Measurements from ENCODE around the gene EEFSEC. TPM values are rescaled to one million over a fixed set of nuclear protein-coding genes. Genes with fewer than 3 reads are reported as not detected.

The EEFSEC gene
- total RNA-seq, 1 donor: 8.0 TPM

DNA sequence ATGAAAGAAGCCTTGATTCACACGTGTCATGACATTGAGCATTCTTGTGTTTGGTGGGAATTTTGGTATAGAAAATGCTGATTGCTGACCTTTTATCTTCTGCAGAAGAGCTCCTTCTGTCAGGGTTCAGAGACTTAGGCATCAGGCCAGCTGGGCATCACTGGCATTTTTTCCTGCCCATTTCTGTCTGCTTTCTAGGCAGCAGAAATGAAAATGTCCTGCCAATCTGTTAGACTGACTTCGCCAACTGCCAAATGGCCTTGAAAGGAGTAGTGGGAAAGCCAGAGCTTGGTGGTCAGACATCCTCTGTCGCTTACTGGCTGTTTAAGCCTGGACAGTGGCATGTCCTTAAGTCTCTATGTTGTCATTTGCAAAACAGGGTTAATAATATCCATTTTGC lies 57.4 kb downstream of the EEFSEC start:
- H3K9me3 ChIP-seq (ENCODE audit: low read depth, low read length): no peaks in the 10 kb centered on the region
- no peaks in the 10 kb centered on the region for H3K27me3 ChIP-seq (ENCODE audit: insufficient read depth, low read length)
- H3K4me1 ChIP-seq (ENCODE audit: insufficient read depth, low read length): no peaks in the 10 kb centered on the region
- no peak overlapping the region for H3K4me3 ChIP-seq (ENCODE audit: low read length)

DNA sequence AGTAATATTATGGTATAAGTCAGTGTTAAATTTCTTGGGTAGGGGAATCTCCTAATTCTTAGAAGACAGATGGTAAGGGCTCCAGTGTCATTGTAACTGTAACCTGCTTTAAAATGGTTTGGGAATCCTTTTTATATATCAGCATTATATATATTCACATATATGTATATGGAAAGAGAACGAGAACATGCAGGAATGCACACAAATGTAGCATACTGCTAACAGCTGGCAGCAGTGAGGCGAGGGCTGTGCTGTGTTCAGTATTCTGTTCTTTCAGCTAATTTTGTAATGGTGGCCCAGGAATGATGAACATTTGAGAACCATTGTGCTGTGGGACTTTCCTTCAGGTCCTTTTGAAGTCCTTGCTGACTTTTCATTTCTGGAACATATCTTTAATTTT lies 60.8 kb downstream of the EEFSEC start:
- no peaks in the 10 kb centered on the region for H3K9me3 ChIP-seq (ENCODE audit: low read depth, low read length)
- no peaks in the 10 kb centered on the region for H3K27me3 ChIP-seq (ENCODE audit: insufficient read depth, low read length)
- no peak overlapping the region for H3K4me3 ChIP-seq (ENCODE audit: low read length)
- no peaks in the 10 kb centered on the region for H3K4me1 ChIP-seq (ENCODE audit: insufficient read depth, low read length)

DNA sequence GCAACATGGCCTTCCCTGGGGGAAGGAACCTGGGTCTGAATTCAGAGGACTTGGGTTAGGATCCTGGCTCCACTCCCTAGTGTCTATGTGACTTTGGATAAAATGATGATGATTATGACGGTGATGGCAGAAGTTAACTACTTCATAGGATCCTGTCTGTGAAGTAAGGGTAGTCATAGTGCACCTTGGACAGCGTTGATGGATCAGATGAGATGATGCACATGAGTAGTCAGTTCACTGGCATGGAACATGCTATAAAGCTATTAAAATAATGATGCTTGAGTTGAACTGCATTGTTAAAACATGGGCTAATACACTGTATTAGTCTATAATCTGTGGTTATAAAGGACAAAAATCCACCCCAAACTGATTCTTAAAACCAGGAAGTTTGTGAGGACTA lies 62.0 kb downstream of the EEFSEC start:
- no peaks in the 10 kb centered on the region for H3K4me1 ChIP-seq (ENCODE audit: insufficient read depth, low read length)
- H3K9me3 ChIP-seq (ENCODE audit: low read depth, low read length): no peaks in the 10 kb centered on the region
- H3K4me3 ChIP-seq (ENCODE audit: low read length): no peak overlapping the region
- H3K27me3 ChIP-seq (ENCODE audit: insufficient read depth, low read length): no peaks in the 10 kb centered on the region

DNA sequence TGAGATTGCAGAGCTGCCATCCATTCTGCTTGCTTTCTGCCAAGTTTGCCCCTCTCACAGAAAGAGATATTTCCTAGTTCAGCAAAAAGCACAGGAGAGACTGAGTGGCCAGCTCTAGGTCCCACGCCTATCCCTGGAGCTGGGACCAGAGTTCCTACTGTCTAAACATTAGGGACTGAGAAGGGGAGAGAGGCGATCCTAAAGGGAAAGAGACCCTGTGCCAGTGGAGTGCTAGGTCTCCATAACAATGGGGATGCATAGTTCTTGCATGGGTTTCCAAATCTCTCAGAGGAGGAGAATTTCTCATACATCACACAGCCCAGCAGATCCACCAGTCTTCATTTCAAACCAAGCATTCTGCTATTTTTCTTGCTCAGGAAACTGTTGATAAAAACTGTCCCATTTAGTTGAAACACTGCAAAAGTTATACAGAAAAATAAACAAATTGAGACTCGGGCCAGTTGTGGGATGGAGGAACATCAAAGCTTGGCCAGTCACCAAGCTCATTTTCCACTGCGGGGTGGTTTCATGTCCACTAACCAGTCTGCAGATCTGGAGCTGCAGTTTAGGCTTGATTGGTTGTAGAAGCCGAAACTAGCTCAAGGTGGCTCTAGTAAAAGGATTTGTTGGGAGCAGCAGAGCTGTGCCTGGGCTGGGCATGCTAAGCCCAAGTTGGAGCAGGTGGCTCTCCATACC lies 62.7 kb downstream of the EEFSEC start:
- Histone ChIP-seq H3K27me3 (ENCODE audit: insufficient read depth, low read length) (no peaks in the 10 kb centered on the region), H3K4me3 (ENCODE audit: low read length) (no peak overlapping the region), H3K9me3 (ENCODE audit: low read depth, low read length) (no peaks in the 10 kb centered on the region), H3K4me1 (ENCODE audit: insufficient read depth, low read length) (no peaks in the 10 kb centered on the region)

DNA sequence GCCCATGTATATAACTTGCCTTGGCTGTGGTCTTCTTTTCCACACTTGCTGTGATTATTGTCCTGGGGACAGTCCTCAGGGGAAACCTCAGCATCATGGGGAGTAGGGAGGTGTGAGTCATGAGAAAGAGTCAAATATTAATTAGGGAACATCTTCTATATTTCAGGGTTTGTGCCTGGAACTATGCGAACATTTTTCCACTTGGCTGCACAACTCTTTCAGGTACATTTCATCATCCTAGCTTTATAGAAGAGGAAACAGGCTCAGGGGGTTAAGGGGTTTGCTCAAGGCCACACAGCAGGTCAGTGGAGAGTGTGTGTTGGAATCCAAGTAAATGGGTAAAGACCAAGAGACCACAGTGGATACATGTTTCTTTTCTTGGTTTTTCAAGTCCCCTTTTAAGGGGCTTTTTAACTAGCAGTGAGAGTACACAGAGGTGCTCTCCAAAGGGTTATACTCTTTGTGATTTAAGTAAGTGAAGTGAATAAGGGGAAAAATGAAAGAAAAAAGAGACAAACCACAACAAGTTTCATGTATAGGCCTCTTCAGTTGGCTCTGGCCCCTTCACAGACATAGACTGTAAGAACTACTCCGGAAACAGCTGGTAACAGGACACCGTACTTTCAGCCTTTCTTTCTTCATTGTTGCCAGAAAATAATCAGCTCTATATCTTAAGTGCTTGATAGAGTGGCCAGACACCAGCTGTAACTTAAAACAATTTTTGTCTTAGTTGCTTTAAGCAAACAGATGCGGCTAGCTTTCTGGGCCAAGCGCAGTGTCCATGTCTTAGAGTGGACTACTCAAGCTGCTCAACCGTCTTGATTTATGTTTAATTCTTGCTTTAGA lies 64.6 kb downstream of the EEFSEC start:
- Histone ChIP-seq H3K9me3 (ENCODE audit: low read depth, low read length) (peaks cover 7% of the 10 kb centered on the region), H3K4me1 (ENCODE audit: insufficient read depth, low read length) (no peaks in the 10 kb centered on the region), H3K27me3 (ENCODE audit: insufficient read depth, low read length) (no peaks in the 10 kb centered on the region)

DNA sequence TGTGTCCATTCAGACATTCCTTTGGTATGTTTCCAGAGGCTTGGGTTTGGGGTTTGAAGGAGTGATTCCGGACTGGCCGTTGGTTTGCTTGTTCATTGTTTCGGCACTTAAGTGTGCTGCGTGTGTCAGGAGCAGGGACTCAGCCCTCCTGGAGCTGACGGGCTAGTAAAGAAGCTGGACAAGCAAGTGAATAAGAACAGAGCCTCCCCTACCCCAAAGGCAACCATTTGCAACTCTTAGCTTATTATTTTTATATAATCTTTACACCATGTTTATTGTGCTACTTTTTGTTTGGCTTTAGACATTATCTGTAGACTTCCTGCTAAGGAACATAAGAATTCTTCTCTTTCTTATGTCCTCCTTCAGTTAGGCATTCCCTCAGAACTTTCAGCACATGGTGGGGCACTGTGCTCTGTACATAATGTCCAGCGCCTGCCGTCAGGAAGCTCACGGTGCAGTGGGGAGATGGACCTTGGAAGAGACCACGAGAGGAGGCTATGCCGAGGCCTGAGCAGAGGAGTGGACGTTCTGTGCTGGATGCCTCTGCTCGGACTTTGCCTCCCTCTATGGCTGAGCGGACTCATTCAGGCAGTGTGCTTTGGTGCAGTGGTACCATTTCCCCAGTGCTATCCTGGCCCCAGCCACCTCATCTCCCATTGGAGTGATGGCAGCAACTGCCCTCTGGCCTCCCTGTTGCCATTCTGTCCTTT lies 65.4 kb downstream of the EEFSEC start:
- H3K4me1 ChIP-seq (ENCODE audit: insufficient read depth, low read length): no peaks in the 10 kb centered on the region
- H3K4me3 ChIP-seq (ENCODE audit: low read length): no peak overlapping the region
- peaks cover 14% of the 10 kb centered on the region for H3K9me3 ChIP-seq (ENCODE audit: low read depth, low read length)
- no peaks in the 10 kb centered on the region for H3K27me3 ChIP-seq (ENCODE audit: insufficient read depth, low read length)

More for the DNA sequence above, 64.6 kb downstream of the EEFSEC start:
- H3K4me3 ChIP-seq (ENCODE audit: low read length): no peak overlapping the region

DNA sequence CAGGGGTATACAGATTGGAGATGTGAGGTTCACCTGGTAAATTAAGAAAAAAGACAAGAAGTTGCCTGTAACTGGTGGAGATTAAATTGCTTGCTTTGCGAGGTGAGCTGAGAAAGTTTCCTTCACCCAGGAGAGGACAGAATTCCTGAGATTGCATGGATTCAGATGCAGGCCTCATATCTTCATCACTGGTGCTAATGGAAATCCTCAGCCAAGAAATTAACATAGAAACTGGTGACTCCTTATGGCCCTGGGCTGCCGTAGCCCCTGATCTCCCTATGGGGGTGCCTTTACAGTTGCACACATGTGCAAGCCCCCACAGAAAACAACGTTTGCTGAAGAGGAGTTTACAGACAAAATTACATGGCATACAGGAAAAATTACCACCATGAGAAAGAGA lies 68.0 kb downstream of the EEFSEC start:
- Histone ChIP-seq H3K27me3 (ENCODE audit: insufficient read depth, low read length) (no peaks in the 10 kb centered on the region), H3K4me3 (ENCODE audit: low read length) (no peak overlapping the region)

DNA sequence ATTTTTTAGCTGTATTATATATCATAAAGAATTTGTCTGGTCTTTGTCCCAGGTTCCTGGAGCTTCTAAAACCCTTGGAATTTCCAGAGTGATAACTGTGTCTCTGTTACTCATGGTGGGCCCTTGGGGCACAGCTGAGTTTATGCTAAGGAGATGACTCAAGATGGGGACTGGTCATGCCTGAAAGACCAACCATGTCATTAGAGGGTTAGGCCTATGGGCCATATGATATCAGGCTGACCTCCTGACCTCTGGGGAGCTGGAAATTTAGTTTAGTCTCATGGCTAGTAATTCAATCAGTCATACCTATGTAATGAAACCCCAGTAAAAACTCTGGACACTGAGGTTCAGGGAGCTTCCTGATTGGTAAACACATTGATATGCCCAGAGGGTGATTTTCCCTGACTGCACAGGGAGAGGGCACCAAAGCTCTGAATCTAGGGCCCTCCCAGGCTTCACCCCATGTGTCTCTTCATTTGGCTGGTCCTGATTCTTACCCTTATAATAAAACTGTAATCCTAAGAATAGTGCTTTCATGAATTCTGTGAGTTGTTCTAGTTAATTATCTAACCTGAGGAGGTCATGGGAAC lies 69.6 kb downstream of the EEFSEC start:
- Histone ChIP-seq H3K4me3 (ENCODE audit: low read length) (no peak overlapping the region), H3K4me1 (ENCODE audit: insufficient read depth, low read length) (no peaks in the 10 kb centered on the region), H3K27me3 (ENCODE audit: insufficient read depth, low read length) (no peaks in the 10 kb centered on the region), H3K9me3 (ENCODE audit: low read depth, low read length) (peaks cover 14% of the 10 kb centered on the region)

More for the DNA sequence above, 68.0 kb downstream of the EEFSEC start:
- Histone ChIP-seq H3K9me3 (ENCODE audit: low read depth, low read length) (peaks cover 14% of the 10 kb centered on the region), H3K4me1 (ENCODE audit: insufficient read depth, low read length) (no peaks in the 10 kb centered on the region)

DNA sequence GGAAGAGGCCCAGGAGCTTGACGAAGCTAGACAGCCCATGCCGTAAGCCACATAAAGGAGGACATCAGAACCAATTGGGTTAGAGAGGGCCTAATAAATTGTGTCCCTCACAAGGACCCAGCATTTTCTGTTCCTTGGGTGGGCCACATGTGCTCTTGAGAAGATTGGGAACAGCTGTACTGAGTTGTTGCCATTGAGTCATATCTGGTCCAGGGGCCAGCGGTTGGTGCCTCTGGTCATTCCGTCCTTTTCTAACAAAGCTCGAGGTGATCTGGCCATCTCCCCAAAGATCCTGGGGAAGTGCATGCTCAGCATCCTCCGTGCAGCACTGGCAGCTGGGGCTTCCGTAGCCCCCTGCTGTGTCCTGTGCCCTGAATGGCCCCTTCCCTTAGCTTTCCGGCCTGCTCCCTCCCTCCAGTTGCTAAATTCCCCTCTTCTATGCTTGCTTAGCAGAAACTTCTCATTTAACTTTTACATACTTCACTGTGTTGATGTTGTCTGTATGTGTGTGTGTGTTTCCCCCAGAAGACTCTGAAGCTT lies 73.0 kb downstream of the EEFSEC start:
- H3K4me3 ChIP-seq (ENCODE audit: low read length): no peak overlapping the region
- no peaks in the 10 kb centered on the region for H3K4me1 ChIP-seq (ENCODE audit: insufficient read depth, low read length)
- H3K9me3 ChIP-seq (ENCODE audit: low read depth, low read length): peaks cover 14% of the 10 kb centered on the region
- H3K27me3 ChIP-seq (ENCODE audit: insufficient read depth, low read length): no peaks in the 10 kb centered on the region

DNA sequence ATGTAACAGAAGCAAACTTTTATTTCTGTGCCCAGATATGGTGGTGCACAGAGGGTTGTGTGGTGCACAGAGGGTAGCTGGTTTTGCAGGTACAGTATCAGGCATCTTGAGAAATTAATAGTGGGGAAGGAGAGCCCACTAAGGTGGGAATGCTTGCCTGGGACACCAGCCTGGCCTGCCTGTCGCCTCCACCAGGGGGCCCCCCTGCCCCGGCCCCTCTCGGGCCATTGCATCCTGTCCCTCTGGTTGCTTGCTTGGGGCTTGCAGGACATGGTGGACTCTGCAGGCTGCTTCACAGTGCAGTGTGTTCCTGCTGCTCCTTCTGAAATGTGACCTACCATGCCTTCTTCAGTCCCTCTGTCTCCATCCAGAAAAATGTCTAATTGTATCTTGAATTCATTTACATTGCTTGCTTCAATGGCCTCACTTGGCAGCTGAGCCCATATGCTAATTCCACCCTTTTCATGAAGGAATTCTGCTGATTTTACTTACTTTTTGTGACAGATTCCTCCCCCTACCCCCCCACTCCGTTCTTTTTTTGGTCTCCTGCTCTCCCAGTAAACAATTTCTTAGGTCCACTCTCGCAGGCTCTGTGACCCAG lies 73.6 kb downstream of the EEFSEC start:
- H3K4me1 ChIP-seq (ENCODE audit: insufficient read depth, low read length): no peaks in the 10 kb centered on the region
- H3K27me3 ChIP-seq (ENCODE audit: insufficient read depth, low read length): no peaks in the 10 kb centered on the region
- H3K4me3 ChIP-seq (ENCODE audit: low read length): no peak overlapping the region
- H3K9me3 ChIP-seq (ENCODE audit: low read depth, low read length): peaks cover 14% of the 10 kb centered on the region

DNA sequence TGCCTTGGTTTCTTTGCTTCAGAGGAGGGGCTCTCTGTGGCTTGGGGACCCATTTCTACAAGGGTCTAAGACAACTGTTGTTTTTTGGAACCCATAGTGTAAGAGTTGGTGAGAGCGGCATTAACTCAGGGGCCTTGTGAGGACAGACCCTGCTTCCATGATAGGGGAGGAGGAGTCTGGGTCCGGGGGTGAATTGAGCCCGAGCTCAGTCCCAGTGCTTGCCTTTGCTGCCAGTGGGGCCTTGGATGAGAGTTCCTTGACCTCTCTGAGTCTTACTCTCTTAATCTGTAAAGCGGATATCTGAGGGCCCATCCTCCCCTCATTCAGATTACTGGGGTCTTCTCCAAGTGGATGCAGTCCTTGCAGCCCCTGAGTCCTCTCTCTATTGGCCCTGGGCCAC lies 74.2 kb downstream of the EEFSEC start:
- peaks cover 10% of the 10 kb centered on the region for H3K9me3 ChIP-seq (ENCODE audit: low read depth, low read length)
- H3K4me1 ChIP-seq (ENCODE audit: insufficient read depth, low read length): no peaks in the 10 kb centered on the region
- no peak overlapping the region for H3K4me3 ChIP-seq (ENCODE audit: low read length)
- H3K27me3 ChIP-seq (ENCODE audit: insufficient read depth, low read length): no peaks in the 10 kb centered on the region

DNA sequence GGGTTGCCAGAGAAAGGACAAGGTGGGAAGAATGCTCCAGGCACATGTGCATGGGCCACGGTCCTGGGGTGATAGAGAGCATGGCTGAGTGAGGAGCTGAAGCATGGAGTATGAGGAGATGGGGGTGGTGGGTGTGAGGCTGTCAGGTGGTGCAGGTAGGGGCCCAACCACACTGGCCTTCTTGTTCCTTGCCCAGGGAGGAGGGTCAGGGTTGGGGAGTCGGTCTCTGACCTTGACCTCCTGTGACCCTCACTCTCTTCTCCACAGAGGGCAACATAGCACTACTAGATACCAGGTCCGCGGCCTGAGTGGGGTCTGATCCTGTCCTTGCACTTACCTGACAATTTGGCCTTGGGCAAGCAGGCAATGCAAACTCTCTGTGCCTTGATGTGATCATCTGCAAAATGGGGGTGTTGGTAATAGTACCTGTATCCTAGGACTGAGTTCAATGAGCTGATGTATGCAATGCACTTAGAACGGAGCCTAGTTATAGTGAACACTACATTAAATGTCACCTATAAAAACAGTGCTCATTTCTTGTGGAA lies 75.2 kb downstream of the EEFSEC start:
- Histone ChIP-seq H3K4me3 (ENCODE audit: low read length) (no peak overlapping the region), H3K9me3 (ENCODE audit: low read depth, low read length) (peaks cover 1% of the 10 kb centered on the region), H3K27me3 (ENCODE audit: insufficient read depth, low read length) (no peaks in the 10 kb centered on the region), H3K4me1 (ENCODE audit: insufficient read depth, low read length) (no peaks in the 10 kb centered on the region)

DNA sequence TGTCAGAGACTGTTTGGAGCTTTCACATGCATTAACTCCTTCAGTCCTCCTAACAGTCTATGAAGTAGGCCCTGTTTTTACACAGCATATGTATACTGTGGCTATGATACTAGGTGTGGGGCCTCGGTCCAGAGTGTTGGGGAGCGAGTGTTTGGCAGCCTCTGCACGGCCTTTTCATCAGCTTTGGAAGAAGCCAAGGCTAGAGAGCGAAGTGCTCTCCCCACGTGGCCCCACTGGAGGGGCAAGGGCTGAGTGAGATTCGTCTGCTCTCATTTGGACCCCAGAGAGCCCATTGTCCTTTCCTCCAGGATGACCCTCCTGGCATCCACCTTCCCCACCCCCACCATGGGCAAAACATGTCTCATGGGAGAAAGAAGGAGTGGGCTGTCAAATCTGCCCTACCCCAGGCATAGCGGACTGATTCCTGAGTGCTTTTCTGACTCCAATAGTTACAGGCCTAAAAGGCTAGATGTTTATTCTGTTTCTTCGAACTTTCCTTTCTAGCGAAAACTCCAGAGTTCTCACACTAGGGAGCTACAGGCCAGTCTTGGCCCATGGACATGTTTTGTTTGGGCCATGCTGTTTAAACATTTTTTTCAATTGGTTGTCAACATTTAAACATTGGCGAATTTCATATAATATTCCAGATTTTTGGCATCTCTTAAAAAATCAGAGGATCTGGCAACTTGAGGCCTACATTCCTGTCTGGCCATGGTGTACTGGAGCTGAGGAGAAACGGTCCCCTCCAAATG lies 76.0 kb downstream of the EEFSEC start:
- Histone ChIP-seq H3K9me3 (ENCODE audit: low read depth, low read length) (no peaks in the 10 kb centered on the region), H3K4me1 (ENCODE audit: insufficient read depth, low read length) (no peaks in the 10 kb centered on the region), H3K4me3 (ENCODE audit: low read length) (no peak overlapping the region), H3K27me3 (ENCODE audit: insufficient read depth, low read length) (no peaks in the 10 kb centered on the region)

DNA sequence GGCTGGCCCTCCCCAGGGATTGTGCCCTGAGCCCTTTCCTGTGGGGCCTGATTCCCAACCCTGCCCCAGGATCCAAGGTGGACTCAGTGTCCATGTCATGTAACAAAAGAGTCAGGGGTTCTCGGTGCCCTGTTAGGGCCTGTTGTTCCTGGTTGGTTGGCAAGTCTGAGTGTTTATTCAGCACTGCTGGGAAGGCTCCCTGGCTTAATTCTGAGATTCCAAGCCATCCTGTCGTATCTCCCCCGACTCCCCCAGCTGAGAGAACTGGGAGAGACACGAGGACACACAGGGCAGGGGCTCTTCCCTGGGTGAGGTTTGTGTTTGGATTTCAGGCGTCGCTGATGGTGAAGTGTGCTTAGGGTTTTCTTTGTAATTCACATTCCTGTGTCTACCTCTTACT lies 78.3 kb downstream of the EEFSEC start:
- H3K4me3 ChIP-seq (ENCODE audit: low read length): no peak overlapping the region
- H3K4me1 ChIP-seq (ENCODE audit: insufficient read depth, low read length): peaks cover 1% of the 10 kb centered on the region
- no peaks in the 10 kb centered on the region for H3K9me3 ChIP-seq (ENCODE audit: low read depth, low read length)
- no peaks in the 10 kb centered on the region for H3K27me3 ChIP-seq (ENCODE audit: insufficient read depth, low read length)
